Measurements from ENCODE around the gene SERINC3. TPM values are rescaled to one million over a fixed set of nuclear protein-coding genes. Genes with fewer than 3 reads are reported as not detected.

The SERINC3 gene
- total and polyA plus RNA-seq, 10 of the 15 experiments (the other 5 are each of a cell fraction or from before 2014, with no cell fraction given), result 24.5 to 96.8 (median 38.8) TPM

DNA sequence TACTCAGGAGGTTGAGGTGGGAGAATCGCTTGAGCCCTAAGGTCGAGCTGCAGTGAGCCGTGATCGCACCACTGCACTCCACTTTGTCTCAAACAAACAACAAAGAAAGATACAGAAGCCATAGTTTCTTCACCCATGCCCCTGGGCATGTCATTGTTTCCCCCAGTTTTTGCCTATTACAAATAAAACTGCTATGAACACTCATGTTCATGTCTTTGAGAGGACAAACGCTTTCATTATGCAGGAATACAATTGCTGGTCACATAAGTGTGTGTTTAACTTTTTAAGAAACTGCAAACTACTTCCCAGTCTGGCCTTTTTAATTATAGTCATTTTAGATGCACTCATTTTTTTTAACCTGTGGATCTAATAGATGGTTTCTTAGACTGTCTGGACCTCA, 58.4 kb downstream of the SERINC3 start:
- SMC1A ChIA-PET (ENCODE audit: uncharacterized antibody, unreplicated experiment), result interaction anchor here (1.2 kb wide), 1 partner anchor 146 kb away, joined by 3 read pairs; no protein-coding TSS in a partner anchor
- Histone ChIP-seq H3K4me1 (ENCODE audit: control insufficient read depth, insufficient read depth, low read length) (no peaks in the 10 kb centered on the region), H3K9me3 (replicated peaks; ENCODE audit: control insufficient read depth, insufficient read depth, low read length) (no peaks in the 10 kb centered on the region), H4K20me1 (ENCODE audit: control insufficient read depth, insufficient read depth) (no peaks in the 10 kb centered on the region), H3K27ac (ENCODE audit: control insufficient read depth, insufficient read depth) (no peak overlapping the region), H3K27me3 (replicated peaks in 1 of 2; ENCODE audit: control insufficient read depth in 2 of 2, insufficient read depth in 2 of 2, low read length in 1 of 2) (no peaks in the 10 kb centered on the region; a peak in 1 of 4 replicates), H3K79me2 (ENCODE audit: control insufficient read depth, insufficient read depth, low read length) (no peaks in the 10 kb centered on the region), H3K4me3 (no peak overlapping the region), H3K9ac (ENCODE audit: control insufficient read depth, insufficient read depth, low read length) (no peak overlapping the region), H3K4me2 (ENCODE audit: control insufficient read depth, insufficient read depth) (no peak overlapping the region), H3K36me3 (ENCODE audit: control insufficient read depth in 2 of 2, insufficient read depth in 2 of 2, low read length in 1 of 2) (no peaks in the 10 kb centered on the region), H2AFZ (ENCODE audit: control insufficient read depth, low read depth, low read length) (no peak overlapping the region)
- TF ChIP-seq, protein P1, sequence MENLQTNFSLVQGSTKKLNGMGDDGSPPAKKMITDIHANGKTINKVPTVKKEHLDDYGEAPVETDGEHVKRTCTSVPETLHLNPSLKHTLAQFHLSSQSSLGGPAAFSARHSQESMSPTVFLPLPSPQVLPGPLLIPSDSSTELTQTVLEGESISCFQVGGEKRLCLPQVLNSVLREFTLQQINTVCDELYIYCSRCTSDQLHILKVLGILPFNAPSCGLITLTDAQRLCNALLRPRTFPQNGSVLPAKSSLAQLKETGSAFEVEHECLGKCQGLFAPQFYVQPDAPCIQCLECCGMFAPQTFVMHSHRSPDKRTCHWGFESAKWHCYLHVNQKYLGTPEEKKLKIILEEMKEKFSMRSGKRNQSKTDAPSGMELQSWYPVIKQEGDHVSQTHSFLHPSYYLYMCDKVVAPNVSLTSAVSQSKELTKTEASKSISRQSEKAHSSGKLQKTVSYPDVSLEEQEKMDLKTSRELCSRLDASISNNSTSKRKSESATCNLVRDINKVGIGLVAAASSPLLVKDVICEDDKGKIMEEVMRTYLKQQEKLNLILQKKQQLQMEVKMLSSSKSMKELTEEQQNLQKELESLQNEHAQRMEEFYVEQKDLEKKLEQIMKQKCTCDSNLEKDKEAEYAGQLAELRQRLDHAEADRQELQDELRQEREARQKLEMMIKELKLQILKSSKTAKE (IDR thresholded peaks at IDR 0.05; ENCODE audit: low read depth, poor library complexity, severe bottlenecking), result no peak
- TF ChIP-seq MXI1 (IDR thresholded peaks at IDR 0.05; ENCODE audit: low read depth, low read length) (no peak), SREBF1 (IDR thresholded peaks at IDR 0.05; ENCODE audit: low read length) (no peak), BCL11A (IDR thresholded peaks at IDR 0.05; ENCODE audit: low read depth, low read length) (no peak), IKZF2 (IDR thresholded peaks at IDR 0.05) (no peak), ZNF217 (IDR thresholded peaks at IDR 0.05) (no peak), DPF2 (IDR thresholded peaks at IDR 0.05) (no peak), SMAD5 (IDR thresholded peaks at IDR 0.05; ENCODE audit: low read depth) (no peak), CBFB (IDR thresholded peaks at IDR 0.05; ENCODE audit: low read depth) (no peak), ZNF384 (IDR thresholded peaks at IDR 0.05; ENCODE audit: borderline replicate concordance, low read depth, low read length) (no peak), IRF4 (IDR thresholded peaks at IDR 0.05; ENCODE audit: low read depth, low read length) (no peak), FOS (IDR thresholded peaks at IDR 0.05; ENCODE audit: borderline replicate concordance, extremely low read depth, insufficient read length) (no peak), ZNF24 (IDR thresholded peaks at IDR 0.05) (no peak)
- TF ChIP-seq, protein P2, sequence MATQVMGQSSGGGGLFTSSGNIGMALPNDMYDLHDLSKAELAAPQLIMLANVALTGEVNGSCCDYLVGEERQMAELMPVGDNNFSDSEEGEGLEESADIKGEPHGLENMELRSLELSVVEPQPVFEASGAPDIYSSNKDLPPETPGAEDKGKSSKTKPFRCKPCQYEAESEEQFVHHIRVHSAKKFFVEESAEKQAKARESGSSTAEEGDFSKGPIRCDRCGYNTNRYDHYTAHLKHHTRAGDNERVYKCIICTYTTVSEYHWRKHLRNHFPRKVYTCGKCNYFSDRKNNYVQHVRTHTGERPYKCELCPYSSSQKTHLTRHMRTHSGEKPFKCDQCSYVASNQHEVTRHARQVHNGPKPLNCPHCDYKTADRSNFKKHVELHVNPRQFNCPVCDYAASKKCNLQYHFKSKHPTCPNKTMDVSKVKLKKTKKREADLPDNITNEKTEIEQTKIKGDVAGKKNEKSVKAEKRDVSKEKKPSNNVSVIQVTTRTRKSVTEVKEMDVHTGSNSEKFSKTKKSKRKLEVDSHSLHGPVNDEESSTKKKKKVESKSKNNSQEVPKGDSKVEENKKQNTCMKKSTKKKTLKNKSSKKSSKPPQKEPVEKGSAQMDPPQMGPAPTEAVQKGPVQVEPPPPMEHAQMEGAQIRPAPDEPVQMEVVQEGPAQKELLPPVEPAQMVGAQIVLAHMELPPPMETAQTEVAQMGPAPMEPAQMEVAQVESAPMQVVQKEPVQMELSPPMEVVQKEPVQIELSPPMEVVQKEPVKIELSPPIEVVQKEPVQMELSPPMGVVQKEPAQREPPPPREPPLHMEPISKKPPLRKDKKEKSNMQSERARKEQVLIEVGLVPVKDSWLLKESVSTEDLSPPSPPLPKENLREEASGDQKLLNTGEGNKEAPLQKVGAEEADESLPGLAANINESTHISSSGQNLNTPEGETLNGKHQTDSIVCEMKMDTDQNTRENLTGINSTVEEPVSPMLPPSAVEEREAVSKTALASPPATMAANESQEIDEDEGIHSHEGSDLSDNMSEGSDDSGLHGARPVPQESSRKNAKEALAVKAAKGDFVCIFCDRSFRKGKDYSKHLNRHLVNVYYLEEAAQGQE (IDR thresholded peaks at IDR 0.05; ENCODE audit: low read depth, low read length), result no peak
- TF ChIP-seq, protein P3, sequence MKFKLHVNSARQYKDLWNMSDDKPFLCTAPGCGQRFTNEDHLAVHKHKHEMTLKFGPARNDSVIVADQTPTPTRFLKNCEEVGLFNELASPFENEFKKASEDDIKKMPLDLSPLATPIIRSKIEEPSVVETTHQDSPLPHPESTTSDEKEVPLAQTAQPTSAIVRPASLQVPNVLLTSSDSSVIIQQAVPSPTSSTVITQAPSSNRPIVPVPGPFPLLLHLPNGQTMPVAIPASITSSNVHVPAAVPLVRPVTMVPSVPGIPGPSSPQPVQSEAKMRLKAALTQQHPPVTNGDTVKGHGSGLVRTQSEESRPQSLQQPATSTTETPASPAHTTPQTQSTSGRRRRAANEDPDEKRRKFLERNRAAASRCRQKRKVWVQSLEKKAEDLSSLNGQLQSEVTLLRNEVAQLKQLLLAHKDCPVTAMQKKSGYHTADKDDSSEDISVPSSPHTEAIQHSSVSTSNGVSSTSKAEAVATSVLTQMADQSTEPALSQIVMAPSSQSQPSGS (IDR thresholded peaks at IDR 0.05; ENCODE audit: low read length), result no peak
- TF ChIP-seq, protein P4, sequence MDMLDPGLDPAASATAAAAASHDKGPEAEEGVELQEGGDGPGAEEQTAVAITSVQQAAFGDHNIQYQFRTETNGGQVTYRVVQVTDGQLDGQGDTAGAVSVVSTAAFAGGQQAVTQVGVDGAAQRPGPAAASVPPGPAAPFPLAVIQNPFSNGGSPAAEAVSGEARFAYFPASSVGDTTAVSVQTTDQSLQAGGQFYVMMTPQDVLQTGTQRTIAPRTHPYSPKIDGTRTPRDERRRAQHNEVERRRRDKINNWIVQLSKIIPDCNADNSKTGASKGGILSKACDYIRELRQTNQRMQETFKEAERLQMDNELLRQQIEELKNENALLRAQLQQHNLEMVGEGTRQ (IDR thresholded peaks at IDR 0.05; ENCODE audit: borderline replicate concordance, low read depth, low read length), result no peak
- TF ChIP-seq, protein P5, sequence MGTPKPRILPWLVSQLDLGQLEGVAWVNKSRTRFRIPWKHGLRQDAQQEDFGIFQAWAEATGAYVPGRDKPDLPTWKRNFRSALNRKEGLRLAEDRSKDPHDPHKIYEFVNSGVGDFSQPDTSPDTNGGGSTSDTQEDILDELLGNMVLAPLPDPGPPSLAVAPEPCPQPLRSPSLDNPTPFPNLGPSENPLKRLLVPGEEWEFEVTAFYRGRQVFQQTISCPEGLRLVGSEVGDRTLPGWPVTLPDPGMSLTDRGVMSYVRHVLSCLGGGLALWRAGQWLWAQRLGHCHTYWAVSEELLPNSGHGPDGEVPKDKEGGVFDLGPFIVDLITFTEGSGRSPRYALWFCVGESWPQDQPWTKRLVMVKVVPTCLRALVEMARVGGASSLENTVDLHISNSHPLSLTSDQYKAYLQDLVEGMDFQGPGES (IDR thresholded peaks at IDR 0.05), result no peak
- 36% methylated on average over 5 of the region's 5 CpGs for WGBS (ENCODE audit: insufficient coverage, insufficient replicate concordance, low lambda C conversion rate, missing lambda C conversion rate)
- intact Hi-C loops (cut with micrococcal nuclease; ENCODE audit: unreplicated experiment), result loop anchor here (5.0 kb wide), 1 partner anchor 246 kb away; no protein-coding TSS in a partner anchor
- no peak for ATAC-seq
- POLR2A ChIA-PET, result no interaction called here
- CTCF ChIA-PET, result no interaction called here
- in situ Hi-C loops (cut with MboI), result no loop called here
- RAD21 ChIA-PET (ENCODE audit: unreplicated experiment), result interaction anchor here (0.7 kb wide), 1 partner anchor 169 kb away, joined by 3 read pairs; no protein-coding TSS in a partner anchor
- DNase-seq (ENCODE audit: low read depth, low spot score), result no peak
- no peak for FAIRE-seq
- no TSS peak for BruUV-seq (replicated peaks)
